Adrenal gland (tissue), 12 donors: ENCODE results near the gene B9D2. TPM values are rescaled to one million over a fixed set of nuclear protein-coding genes. Genes with fewer than 3 reads are reported as not detected.

Source experiments
- DNase-seq, 7 donors: peaks; one replicate each; pipeline ENCODE4 v3.0.0-alpha.2; 2019 to 2020
- H3K27ac ChIP-seq, 5 donors: fragments of 200-600 bp; sonication (generic) in 4 of 5; 1 replicate in 3 of 5; 2 replicates in 2 of 5; pipeline versions ENCODE4 v1.5.1 to v1.8.0; 2016 to 2020; ENCODE audit warnings: mild to moderate bottlenecking in 1 of 5
- H3K27me3 ChIP-seq: fragments of 200-600 bp; 2 replicates; pipeline ENCODE4 v1.8.0; 2021
- H3K36me3 ChIP-seq, 2 donors: fragments of 200-600 bp; replicated peaks in 1 of 2; 1 replicate in 1 of 2; 2 replicates in 1 of 2; pipeline versions ENCODE4 v1.5.1 to v1.8.0; 2018 to 2022
- H3K4me1 ChIP-seq, 2 donors: fragments of 200-600 bp; replicated peaks in 1 of 2; 1 replicate in 1 of 2; 2 replicates in 1 of 2; pipeline versions ENCODE4 v1.5.1 to v1.8.0; 2018 to 2021
- H3K4me3 ChIP-seq, 4 donors: fragments of 200-600 bp; sonication (generic) in 3 of 4; one replicate each; pipeline ENCODE4 v1.5.1; 2016 to 2018
- H3K9me3 ChIP-seq, 3 donors: fragments of 200-600 bp; sonication (generic) in 1 of 3; replicated peaks in 1 of 3; 1 replicate in 2 of 3; 2 replicates in 1 of 3; pipeline versions ENCODE4 v1.5.1 to v1.8.0; 2016 to 2021
- CTCF ChIP-seq, 6 experiments: fragments of 450-650 bp in 4 of 6; fragments of 200-600 bp in 2 of 6; sonication (generic) in 1 of 6; IDR thresholded peaks; 1 replicate in 5 of 6; 2 replicates in 1 of 6; pipeline versions ENCODE4 v1.5.1 to v1.8.0; 2016 to 2021; ENCODE audit warnings: antibody characterized with exemption in 6 of 6, mild to moderate bottlenecking in 2 of 6, moderate library complexity in 1 of 6
- POLR2A ChIP-seq, 2 donors: fragments of 450-650 bp; IDR thresholded peaks; one replicate each; pipeline ENCODE4 v1.6.1; 2017; ENCODE audit warnings: antibody characterized with exemption in 2 of 2, mild to moderate bottlenecking in 2 of 2, moderate library complexity in 1 of 2
- WGBS, 4 donors: extraction: QIAGEN DNeasy Blood & Tissue Kit in 2 of 4; methylation state at CpG; one replicate each; pipeline versions ENCODE4 v1.1.5 to v1.1.7; 2013 to 2017; 5-methylcytosine and 5-hydroxymethylcytosine counted together
- intact Hi-C, 2 donors: fragments of 100-400 bp; cut with DNase I; formaldehyde crosslinking; loops; one replicate each; pipeline versions ENCODE4 v1.14.1 to v1.15.0; 2022 to 2023
- polyA plus RNA-seq, 3 donors: library from polyadenylated mRNA; stranded (reverse); fragments of 200-250 nt in 2 of 3; fragments of 350-450 nt in 1 of 3; fragmentation: Illumina TruSeq in 1 of 3; extraction: RNeasy Lipid Tissue Mini Kit (QIAGEN cat#74804) in 1 of 3; gene quantifications; one replicate each; pipeline ENCODE4 v1.2.3, GENCODE V29; 2013 to 2014
- total RNA-seq, 9 donors: library from RNA; depleted of rRNA in 4 of 9; stranded (reverse); fragments of >200 nt in 4 of 9; fragments of 120-200 nt in 1 of 9; fragmentation: NEBNext Ultra II Directional in 1 of 9; extraction: Animal tissue kit (Norgen Biotek cat#: 25700) in 1 of 9; gene quantifications; one replicate each; pipeline versions ENCODE4 v1.1.0 to v1.2.4, GENCODE V29; 2013 to 2023
- donor health status: healthy with polysubstance abuse.
- donor health status: Bipolar disorder and iron deficiency.
- donor health status: DM: yes; HTN: yes; CAD: no.
- donor health status: DM: no; HTN: no; CAD: no.
- donor health status: DM: no; HTN: no; CAD: no.
- donor health status: DM: yes; HTN: yes; CAD: no.

B9D2 gene
- total and polyA plus RNA-seq, 12 donors: 2.7 to 16.8 (median 10.8) TPM

- 84 to 90% (median 87%) methylated on average over 2 to 4 of the region's 4 CpGs for WGBS, 4 donors
- no peak for DNase-seq
Observed at GRCh38 chr19:41320568-41320967, 43.4 kb downstream of the B9D2 start.

GRCh38 chr19:41320185-41320518 is 43.8 kb downstream of the B9D2 start:
- H3K27me3 ChIP-seq: no peaks in the 10 kb centered on the region
- H3K36me3 ChIP-seq: peaks cover 0 to 51% of the 10 kb centered on the region in 2 donors
- no peak overlapping the region for H3K4me3 ChIP-seq
- H3K9me3 ChIP-seq: no peaks in the 10 kb centered on the region
- intact Hi-C loops: no loop called here
- TF ChIP-seq POLR2A (IDR thresholded peaks at IDR 0.05): no peak
- peak in 2 of 7 donors; percentile 24 to 58 for DNase-seq
- peaks cover 27 to 40% of the 10 kb centered on the region in 2 donors for H3K4me1 ChIP-seq
- no peak overlapping the region for H3K27ac ChIP-seq
- WGBS, 4 donors: 77 to 88% (median 84%) methylated on average over 10 to 11 of the region's 11 CpGs

More at GRCh38 chr19:41320568-41320967, 43.4 kb downstream of the B9D2 start:
- Histone ChIP-seq H3K27ac (no peak overlapping the region), H3K9me3 (no peaks in the 10 kb centered on the region), H3K4me1 (peaks cover 30 to 43% of the 10 kb centered on the region in 2 donors), H3K4me3 (no peak overlapping the region), H3K27me3 (no peaks in the 10 kb centered on the region), H3K36me3 (peaks cover 0 to 51% of the 10 kb centered on the region in 2 donors)
- intact Hi-C loops: no loop called here
- TF ChIP-seq POLR2A (IDR thresholded peaks at IDR 0.05) (no peak), CTCF (IDR thresholded peaks at IDR 0.05) (no peak)

GRCh38 chr19:41319500-41320184 is 44.3 kb downstream of the B9D2 start:
- Histone ChIP-seq H3K27me3 (no peaks in the 10 kb centered on the region), H3K9me3 (no peaks in the 10 kb centered on the region), H3K27ac (no peak overlapping the region), H3K36me3 (peaks cover 0 to 53% of the 10 kb centered on the region in 2 donors), H3K4me3 (no peak overlapping the region), H3K4me1 (peaks cover 22 to 35% of the 10 kb centered on the region in 2 donors)
- intact Hi-C loops: no loop called here
- DNase-seq: peak in 2 of 7 donors; percentile 19 to 60
- 80 to 89% (median 86%) methylated on average over 10 to 20 of the region's 20 CpGs for WGBS, 4 donors
- TF ChIP-seq CTCF (IDR thresholded peaks at IDR 0.05): no peak
- TF ChIP-seq POLR2A (IDR thresholded peaks at IDR 0.05): no peak

- no peak for TF ChIP-seq POLR2A (IDR thresholded peaks at IDR 0.05)
- TF ChIP-seq CTCF (IDR thresholded peaks at IDR 0.05): no peak
- H3K4me3 ChIP-seq: no peak overlapping the region
- no peaks in the 10 kb centered on the region for H3K27me3 ChIP-seq
- 82 to 87% (median 85%) methylated on average over 10 to 19 of the region's 19 CpGs for WGBS, 4 donors
- H3K36me3 ChIP-seq: peaks cover 0 to 60% of the 10 kb centered on the region in 2 donors
- H3K9me3 ChIP-seq: no peaks in the 10 kb centered on the region
- no peak for DNase-seq
- H3K27ac ChIP-seq: no peak overlapping the region
- H3K4me1 ChIP-seq: peaks cover 14 to 28% of the 10 kb centered on the region in 2 donors
- intact Hi-C loops: no loop called here
Observed at GRCh38 chr19:41318696-41319499, 45.1 kb downstream of the B9D2 start.
